ENCODE measurements around the gene MAG.

Gene MAG

GRCh38 chr19:35306473-35307246, 14.7 kb downstream of the MAG start:
- no peak overlapping the region for H3K9ac ChIP-seq (ENCODE audit: low read length)
- H2AFZ ChIP-seq (ENCODE audit: low read depth, low read length), result no peak overlapping the region
- no peaks in the 10 kb centered on the region for H3K4me1 ChIP-seq (ENCODE audit: low read length)
- no peaks in the 10 kb centered on the region for H4K20me1 ChIP-seq (ENCODE audit: insufficient read depth, low read length)
- H3K4me3 ChIP-seq (ENCODE audit: low read length), result no peak overlapping the region
- no peaks in the 10 kb centered on the region for H3K79me2 ChIP-seq (ENCODE audit: low read length)
- no peaks in the 10 kb centered on the region for H3K27me3 ChIP-seq (ENCODE audit: low read depth, low read length)
- TF ChIP-seq EZH2phosphoT487 (IDR thresholded peaks at IDR 0.05; ENCODE audit: low read depth) (no peak), CTCF (IDR thresholded peaks at IDR 0.05; ENCODE audit: low read depth, low read length) (peak; percentile 59)
- no peak overlapping the region for H3K27ac ChIP-seq (ENCODE audit: low read length)
- H3K36me3 ChIP-seq (replicated peaks; ENCODE audit: low read depth, low read length), result no peaks in the 10 kb centered on the region
- H3K4me2 ChIP-seq (ENCODE audit: low read length), result no peak overlapping the region
- H3K9me3 ChIP-seq (ENCODE audit: insufficient read depth, low read length), result no peaks in the 10 kb centered on the region

GRCh38 chr19:35307931-35308330, 16.0 kb downstream of the MAG start:
- H3K4me3 ChIP-seq (ENCODE audit: low read length), result no peak overlapping the region
- H4K20me1 ChIP-seq (ENCODE audit: insufficient read depth, low read length), result no peaks in the 10 kb centered on the region
- TF ChIP-seq CTCF (IDR thresholded peaks at IDR 0.05; ENCODE audit: low read depth, low read length), result no peak
- TF ChIP-seq EZH2phosphoT487 (IDR thresholded peaks at IDR 0.05; ENCODE audit: low read depth), result no peak
- no peaks in the 10 kb centered on the region for H3K79me2 ChIP-seq (ENCODE audit: low read length)
- H3K4me1 ChIP-seq (ENCODE audit: low read length), result peaks cover 8% of the 10 kb centered on the region
- no peaks in the 10 kb centered on the region for H3K27me3 ChIP-seq (ENCODE audit: low read depth, low read length)
- H3K9me3 ChIP-seq (ENCODE audit: insufficient read depth, low read length), result no peaks in the 10 kb centered on the region
- H3K4me2 ChIP-seq (ENCODE audit: low read length), result no peak overlapping the region
- H3K9ac ChIP-seq (ENCODE audit: low read length), result no peak overlapping the region
- no peak overlapping the region for H2AFZ ChIP-seq (ENCODE audit: low read depth, low read length)
- no peaks in the 10 kb centered on the region for H3K36me3 ChIP-seq (replicated peaks; ENCODE audit: low read depth, low read length)
- H3K27ac ChIP-seq (ENCODE audit: low read length), result no peak overlapping the region

GRCh38 chr19:35308910-35309309, 16.9 kb downstream of the MAG start:
- no peak overlapping the region for H3K4me2 ChIP-seq (ENCODE audit: low read length)
- TF ChIP-seq CTCF (IDR thresholded peaks at IDR 0.05; ENCODE audit: low read depth, low read length) (no peak), EZH2phosphoT487 (IDR thresholded peaks at IDR 0.05; ENCODE audit: low read depth) (no peak)
- no peak overlapping the region for H3K9ac ChIP-seq (ENCODE audit: low read length)
- peaks cover 16% of the 10 kb centered on the region for H3K4me1 ChIP-seq (ENCODE audit: low read length)
- no peaks in the 10 kb centered on the region for H4K20me1 ChIP-seq (ENCODE audit: insufficient read depth, low read length)
- no peak overlapping the region for H3K4me3 ChIP-seq (ENCODE audit: low read length)
- H3K27ac ChIP-seq (ENCODE audit: low read length), result no peak overlapping the region
- no peaks in the 10 kb centered on the region for H3K79me2 ChIP-seq (ENCODE audit: low read length)
- 0 out of 2 replicates have a peak, but pooled peaks cover 3% of the 10 kb centered on the region for H3K27me3 ChIP-seq (ENCODE audit: low read depth, low read length)
- no peaks in the 10 kb centered on the region for H3K9me3 ChIP-seq (ENCODE audit: insufficient read depth, low read length)
- H3K36me3 ChIP-seq (replicated peaks; ENCODE audit: low read depth, low read length), result no peaks in the 10 kb centered on the region
- no peak overlapping the region for H2AFZ ChIP-seq (ENCODE audit: low read depth, low read length)

GRCh38 chr19:35309481-35310279, 17.7 kb downstream of the MAG start:
- Histone ChIP-seq H3K36me3 (replicated peaks; ENCODE audit: low read depth, low read length) (no peaks in the 10 kb centered on the region), H3K4me2 (ENCODE audit: low read length) (no peak overlapping the region), H3K27ac (ENCODE audit: low read length) (no peak overlapping the region), H2AFZ (ENCODE audit: low read depth, low read length) (no peak overlapping the region), H3K27me3 (ENCODE audit: low read depth, low read length) (0 out of 2 replicates have a peak, but pooled peaks cover 5% of the 10 kb centered on the region), H3K4me3 (ENCODE audit: low read length) (no peak overlapping the region), H3K79me2 (ENCODE audit: low read length) (no peaks in the 10 kb centered on the region), H4K20me1 (ENCODE audit: insufficient read depth, low read length) (no peaks in the 10 kb centered on the region), H3K9me3 (ENCODE audit: insufficient read depth, low read length) (no peaks in the 10 kb centered on the region), H3K4me1 (ENCODE audit: low read length) (peaks cover 16% of the 10 kb centered on the region), H3K9ac (ENCODE audit: low read length) (no peak overlapping the region)
- TF ChIP-seq CTCF (IDR thresholded peaks at IDR 0.05; ENCODE audit: low read depth, low read length) (no peak), EZH2phosphoT487 (IDR thresholded peaks at IDR 0.05; ENCODE audit: low read depth) (no peak)

All from OCI-LY3 (cell line).